Thoracic aorta (tissue), 2 donors: ENCODE measurements around the gene PRKAG3. TPM values are rescaled to one million over a fixed set of nuclear protein-coding genes. Genes with fewer than 3 reads are reported as not detected.

Experiments used
- ATAC-seq: fragments of 150-250 bp; one replicate; pipeline ENCODE4 v1.8.0; 2017; ENCODE audit warnings: low read depth; ENCODE audit not compliant: insufficient number of reproducible peaks, low FRiP score
- DNase-seq: peaks from one replicate; pipeline ENCODE4 v3.0.0-alpha.2; 2020; ENCODE audit warnings: low spot score
- H3K27ac ChIP-seq, 2 donors: fragments of 200-600 bp; sonication (generic); 1 replicate in 1 of 2; 2 replicates in 1 of 2; pipeline ENCODE4 v1.5.1; 2016; ENCODE audit warnings: mild to moderate bottlenecking in 2 of 2, moderate library complexity in 2 of 2
- H3K27me3 ChIP-seq: fragments of 200-600 bp; sonication (generic); replicated peaks from 2 replicates; pipeline ENCODE4 v1.6.0; 2016; ENCODE audit warnings: mild to moderate bottlenecking; ENCODE audit not compliant: insufficient read depth
- H3K36me3 ChIP-seq: fragments of 200-600 bp; sonication (generic); one replicate; pipeline ENCODE4 v1.5.1; 2016
- H3K4me1 ChIP-seq, 2 donors: fragments of 200-600 bp; sonication (generic); 1 replicate in 1 of 2; 2 replicates in 1 of 2; pipeline versions ENCODE4 v1.5.1 to v1.6.0; 2016; ENCODE audit warnings: low read depth in 2 of 2, mild to moderate bottlenecking in 1 of 2; ENCODE audit not compliant: control insufficient read depth in 1 of 2
- H3K4me3 ChIP-seq: fragments of 200-600 bp; sonication (generic); 2 replicates; pipeline ENCODE4 v1.5.1; 2016; ENCODE audit warnings: mild to moderate bottlenecking
- H3K9me3 ChIP-seq: fragments of 200-600 bp; sonication (generic); 2 replicates; pipeline ENCODE4 v1.5.1; 2016
- total RNA-seq, 2 donors: library from RNA; depleted of rRNA; stranded (reverse); fragments of >200 nt; gene quantifications; one replicate each; pipeline versions ENCODE4 v1.1.0 to v1.2.3, GENCODE V29; 2016
- TF ChIP-seq, protein P1 (sequence below): fragments of 200-600 bp; sonication (generic); IDR thresholded peaks from one replicate; pipeline ENCODE4 v1.5.1; 2019; ENCODE audit warnings: antibody characterized with exemption

Gene PRKAG3
- total RNA-seq, 2 donors from 2014 or later, result 0.28 TPM; not detected in 1

DNA sequence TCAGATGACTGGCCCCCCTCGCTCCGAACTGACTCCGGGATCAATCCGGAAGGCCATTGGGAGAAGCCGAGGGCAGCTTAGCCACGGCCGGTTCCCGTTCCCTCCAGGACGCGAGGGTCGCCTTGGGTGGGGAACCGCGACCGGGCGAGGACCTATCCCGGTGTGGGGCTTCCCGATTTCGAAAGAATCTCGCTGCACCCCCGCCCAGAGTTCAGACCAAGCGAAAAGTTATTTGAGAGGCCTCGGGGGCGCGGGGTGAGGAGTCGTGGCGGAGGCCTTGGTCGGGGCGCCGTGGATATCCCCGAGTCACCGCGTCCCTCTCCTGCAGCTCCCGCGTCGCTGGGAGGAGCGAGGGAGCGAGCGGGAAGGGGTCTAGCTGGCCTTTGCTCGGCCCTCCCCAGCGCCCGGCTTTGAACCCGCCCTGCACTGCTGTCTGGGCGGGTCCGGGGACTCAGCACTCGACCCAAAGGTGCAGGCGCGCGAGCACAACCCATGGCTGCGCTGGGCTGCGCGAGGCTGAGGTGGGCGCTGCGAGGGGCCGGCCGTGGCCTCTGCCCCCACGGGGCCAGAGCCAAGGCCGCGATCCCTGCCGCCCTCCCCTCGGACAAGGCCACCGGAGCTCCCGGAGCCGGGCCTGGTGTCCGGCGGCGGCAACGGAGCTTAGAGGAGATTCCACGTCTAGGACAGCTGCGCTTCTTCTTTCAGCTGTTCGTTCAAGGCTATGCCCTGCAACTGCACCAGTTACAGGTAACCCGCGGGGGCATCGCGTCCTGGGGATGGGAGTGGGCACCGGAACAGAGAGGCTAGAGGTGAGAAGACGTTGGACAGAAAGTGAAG lies 49.7 kb downstream of the PRKAG3 start, which contains the start of gene CYP27A1:
CYP27A1 (plus strand) TSS at position 457 of the 837 bp plus-strand sequence; CDS start at position 493, 36 bp downstream.
- ATAC-seq, result no peak
- no peak for DNase-seq
- Histone ChIP-seq H3K36me3 (no peaks in the 10 kb centered on the region), H3K27me3 (no peaks in the 10 kb centered on the region), H3K4me3 (peak within 1 kb of the TSS; percentile 91), H3K27ac (peak within 1 kb of the TSS; percentile 85 to 93), H3K4me1 (peaks cover 2 to 30% of the 10 kb centered on the region in 2 donors), H3K9me3 (no peaks in the 10 kb centered on the region)
- TF ChIP-seq, protein P1, sequence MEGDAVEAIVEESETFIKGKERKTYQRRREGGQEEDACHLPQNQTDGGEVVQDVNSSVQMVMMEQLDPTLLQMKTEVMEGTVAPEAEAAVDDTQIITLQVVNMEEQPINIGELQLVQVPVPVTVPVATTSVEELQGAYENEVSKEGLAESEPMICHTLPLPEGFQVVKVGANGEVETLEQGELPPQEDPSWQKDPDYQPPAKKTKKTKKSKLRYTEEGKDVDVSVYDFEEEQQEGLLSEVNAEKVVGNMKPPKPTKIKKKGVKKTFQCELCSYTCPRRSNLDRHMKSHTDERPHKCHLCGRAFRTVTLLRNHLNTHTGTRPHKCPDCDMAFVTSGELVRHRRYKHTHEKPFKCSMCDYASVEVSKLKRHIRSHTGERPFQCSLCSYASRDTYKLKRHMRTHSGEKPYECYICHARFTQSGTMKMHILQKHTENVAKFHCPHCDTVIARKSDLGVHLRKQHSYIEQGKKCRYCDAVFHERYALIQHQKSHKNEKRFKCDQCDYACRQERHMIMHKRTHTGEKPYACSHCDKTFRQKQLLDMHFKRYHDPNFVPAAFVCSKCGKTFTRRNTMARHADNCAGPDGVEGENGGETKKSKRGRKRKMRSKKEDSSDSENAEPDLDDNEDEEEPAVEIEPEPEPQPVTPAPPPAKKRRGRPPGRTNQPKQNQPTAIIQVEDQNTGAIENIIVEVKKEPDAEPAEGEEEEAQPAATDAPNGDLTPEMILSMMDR, result no peak

GRCh38 chr2:218780851-218781690 lies 50.5 kb downstream of the PRKAG3 start:
- Histone ChIP-seq H3K36me3 (no peaks in the 10 kb centered on the region), H3K4me3 (peak overlapping the region; percentile 91), H3K27ac (peak overlapping the region; percentile 85 to 93), H3K27me3 (no peaks in the 10 kb centered on the region), H3K9me3 (no peaks in the 10 kb centered on the region), H3K4me1 (peaks cover 2 to 30% of the 10 kb centered on the region in 2 donors)
- DNase-seq, result no peak
- ATAC-seq, result no peak
- TF ChIP-seq, protein P1, result no peak

- H3K36me3 ChIP-seq, result no peaks in the 10 kb centered on the region
- H3K27ac ChIP-seq, result no peak overlapping the region
- DNase-seq, result no peak
- H3K4me3 ChIP-seq, result no peak overlapping the region
- TF ChIP-seq, protein P1, result no peak
- ATAC-seq, result no peak
- H3K4me1 ChIP-seq, result peaks cover 2 to 26% of the 10 kb centered on the region in 2 donors
- H3K27me3 ChIP-seq, result no peaks in the 10 kb centered on the region
- no peaks in the 10 kb centered on the region for H3K9me3 ChIP-seq
These were observed 51.6 kb downstream of the PRKAG3 start for GRCh38 chr2:218780046-218780445.

GRCh38 chr2:218777276-218777990 lies 54.2 kb downstream of the PRKAG3 start:
- Histone ChIP-seq H3K4me3 (no peak overlapping the region), H3K4me1 (peaks cover 0 to 7% of the 10 kb centered on the region in 2 donors), H3K9me3 (no peaks in the 10 kb centered on the region), H3K27ac (no peak overlapping the region), H3K36me3 (no peaks in the 10 kb centered on the region), H3K27me3 (no peaks in the 10 kb centered on the region)
- no peak for DNase-seq
- TF ChIP-seq, protein P1, result no peak
- no peak for ATAC-seq
